Duodenal mucosa (tissue), 2 donors: ENCODE measurements around the gene ENTR1.
"Not testable (repeated sequence)": the region's sequence is repeated elsewhere in the genome, so short reads cannot be mapped to it uniquely, and the experiment has no call there.

Experiments used
- H3K27ac ChIP-seq: one replicate; pipeline ENCODE4 v1.7.0; 2013; ENCODE audit warnings: low read depth, low read length
- H3K27me3 ChIP-seq, 2 donors: one replicate each; pipeline ENCODE4 v1.7.0; 2013; ENCODE audit warnings: low read length in 2 of 2, control low read depth in 1 of 2; ENCODE audit not compliant: insufficient read depth in 2 of 2, control insufficient read depth in 1 of 2
- H3K36me3 ChIP-seq, 2 donors: one replicate each; pipeline ENCODE4 v1.7.0; 2013; ENCODE audit warnings: low read length in 2 of 2, control low read depth in 1 of 2; ENCODE audit not compliant: insufficient read depth in 2 of 2, control insufficient read depth in 1 of 2
- H3K4me1 ChIP-seq, 2 donors: one replicate each; pipeline ENCODE4 v1.7.0; 2013; ENCODE audit warnings: low read length in 2 of 2, control low read depth in 1 of 2; ENCODE audit not compliant: insufficient read depth in 2 of 2, control insufficient read depth in 1 of 2
- H3K4me3 ChIP-seq, 2 donors: one replicate each; pipeline ENCODE4 v1.7.0; 2013; ENCODE audit warnings: low read length in 2 of 2, low read depth in 1 of 2
- H3K9ac ChIP-seq, 2 donors: one replicate each; pipeline ENCODE4 v1.7.0; 2013; ENCODE audit warnings: low read length in 2 of 2, low read depth in 1 of 2
- H3K9me3 ChIP-seq, 2 donors: one replicate each; pipeline ENCODE4 v1.7.0; 2013; ENCODE audit warnings: low read length in 2 of 2, control low read depth in 1 of 2; ENCODE audit not compliant: control insufficient read depth in 1 of 2

The ENTR1 gene

DNA sequence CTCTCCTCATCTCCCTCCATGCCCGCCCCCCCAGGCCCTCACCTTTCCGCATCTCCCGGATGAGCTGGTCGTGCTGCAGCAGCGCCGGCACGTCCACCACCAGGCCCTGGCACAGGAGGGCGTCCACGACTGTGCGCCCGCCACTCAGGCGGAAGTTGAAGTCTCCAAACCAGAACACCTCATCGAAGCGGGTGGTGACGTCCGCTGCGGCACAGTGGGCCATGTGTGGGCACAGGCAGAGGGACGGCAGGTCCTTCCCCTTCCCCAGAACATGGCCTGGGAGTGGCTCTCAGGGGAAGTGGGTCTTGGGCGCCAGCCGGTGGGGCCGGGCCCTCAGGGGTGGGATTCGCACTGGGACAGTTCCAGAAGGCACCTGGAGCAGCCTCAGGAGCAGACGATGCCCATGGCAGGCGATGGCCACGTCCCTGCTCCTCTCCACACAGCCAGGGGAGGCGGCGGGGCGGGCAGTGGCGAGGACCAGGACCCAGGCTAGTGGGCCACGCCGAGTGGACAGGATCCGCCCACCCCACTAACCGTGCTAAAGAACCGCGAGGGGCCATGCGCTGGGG is 21.5 kb upstream of the ENTR1 start:
- Histone ChIP-seq H3K4me3 (no peak overlapping the region), H3K9me3 (no peaks in the 10 kb centered on the region), H3K27me3 (no peaks in the 10 kb centered on the region), H3K4me1 (peaks cover 0 to 2% of the 10 kb centered on the region in 2 donors), H3K36me3 (peaks cover 6 to 43% of the 10 kb centered on the region in 2 donors), H3K9ac (no peak overlapping the region), H3K27ac (no peak overlapping the region)

DNA sequence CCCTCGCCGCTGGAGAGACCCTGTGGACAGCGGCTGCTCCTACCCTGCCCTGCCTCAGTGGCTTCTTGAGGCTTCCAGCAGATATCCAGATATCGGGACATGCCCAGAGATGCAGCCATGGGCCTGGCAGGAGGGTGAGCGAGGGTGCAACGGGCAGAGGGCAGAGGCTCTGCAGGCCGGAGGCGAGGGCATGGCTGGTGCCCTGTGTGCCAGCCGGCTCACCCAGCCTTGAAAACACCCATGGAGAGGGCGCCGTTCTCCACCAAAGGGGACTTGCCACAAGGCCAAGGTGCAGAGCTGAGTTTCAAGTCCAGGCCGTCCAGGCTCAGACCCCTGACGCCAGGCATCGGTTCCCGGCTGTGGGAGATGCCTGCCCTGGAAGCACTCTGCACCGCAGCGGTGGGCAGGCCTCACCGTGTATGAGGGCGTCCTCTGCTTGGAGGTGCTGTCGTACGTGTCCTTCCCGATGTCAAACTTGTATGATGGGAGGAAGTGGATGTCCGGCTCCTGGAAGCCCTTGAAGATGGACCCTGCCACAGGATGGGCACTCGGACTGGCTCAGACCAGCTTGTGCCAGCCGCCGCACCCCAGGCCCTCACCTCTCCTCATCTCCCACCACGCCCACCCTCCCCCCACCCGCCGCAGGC is 20.3 kb upstream of the ENTR1 start:
- Histone ChIP-seq H3K9me3 (no peaks in the 10 kb centered on the region), H3K27ac (no peak overlapping the region), H3K4me1 (no peaks in the 10 kb centered on the region), H3K36me3 (peaks cover 8 to 39% of the 10 kb centered on the region in 2 donors), H3K27me3 (no peaks in the 10 kb centered on the region), H3K9ac (no peak overlapping the region), H3K4me3 (no peak overlapping the region)

DNA sequence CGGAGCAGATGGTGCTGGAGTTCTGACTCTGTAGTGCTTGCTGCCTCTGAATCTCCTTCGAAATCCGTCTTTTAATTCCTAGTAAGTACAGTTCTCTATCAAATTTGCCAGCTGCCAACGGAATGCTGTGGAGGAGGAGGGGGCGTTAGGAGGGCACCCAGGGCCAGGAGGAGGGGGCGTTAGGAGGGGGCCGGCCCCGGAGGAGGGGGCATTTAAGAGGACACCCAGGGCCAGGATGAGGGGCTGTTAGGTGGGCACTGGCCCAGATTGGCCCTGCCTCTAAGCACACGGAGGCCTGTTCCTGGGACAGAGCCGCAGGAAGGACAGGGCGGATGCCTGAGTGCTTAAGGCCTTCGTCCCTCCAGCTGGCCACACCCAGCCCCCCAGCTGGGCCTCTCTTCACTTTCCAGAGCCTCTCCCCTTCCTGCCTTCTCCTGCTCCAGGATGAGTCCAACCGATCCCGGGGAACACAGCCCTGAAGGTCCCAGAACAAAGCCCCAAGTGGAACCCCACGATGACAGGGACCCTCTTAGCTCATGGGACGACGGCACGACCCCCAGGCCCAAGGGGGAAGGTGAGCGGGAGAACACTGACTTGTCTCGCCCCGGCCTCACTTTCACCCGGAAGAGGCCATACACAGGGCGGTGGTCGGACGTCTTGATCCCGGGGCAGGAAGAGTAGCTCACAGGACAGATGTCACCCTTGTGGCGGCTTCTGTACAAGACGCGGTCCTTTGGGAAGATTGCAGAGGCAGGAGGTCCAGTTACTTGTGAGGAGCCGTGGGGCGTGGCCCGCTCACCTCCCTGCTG is 19.5 kb upstream of the ENTR1 start:
- Histone ChIP-seq H3K27ac (no peak overlapping the region), H3K36me3 (peaks cover 8 to 36% of the 10 kb centered on the region in 2 donors), H3K9ac (no peak overlapping the region), H3K4me3 (no peak overlapping the region), H3K4me1 (no peaks in the 10 kb centered on the region), H3K9me3 (no peaks in the 10 kb centered on the region), H3K27me3 (no peaks in the 10 kb centered on the region)

DNA sequence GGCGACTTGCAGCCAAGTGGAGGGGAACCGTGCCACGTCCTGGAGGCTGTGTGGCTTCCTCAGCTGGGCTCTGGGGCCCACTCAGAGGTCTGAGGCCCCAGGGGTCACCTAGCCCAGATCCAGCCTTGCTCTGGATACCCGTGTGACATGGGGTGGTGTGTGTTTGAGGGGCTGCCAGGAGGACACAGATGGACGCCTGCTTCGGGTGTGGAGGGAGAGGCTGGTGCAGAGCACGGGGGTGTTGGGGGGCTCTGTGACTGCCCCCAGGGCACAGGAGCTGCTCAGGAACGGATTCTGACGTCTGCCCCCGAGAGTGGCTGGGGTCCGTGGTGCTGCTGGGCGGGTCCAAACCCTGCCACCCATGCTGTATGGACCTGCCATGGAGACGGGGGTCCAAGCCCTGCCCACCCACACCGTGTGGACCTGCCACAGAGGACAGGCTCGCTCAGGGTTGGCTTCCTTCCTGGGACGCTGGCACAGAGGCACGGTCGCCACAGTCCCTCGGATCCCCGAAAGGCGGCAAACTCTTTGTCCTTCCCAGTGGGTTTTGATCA is 18.7 kb upstream of the ENTR1 start:
- Histone ChIP-seq H3K27ac (no peak overlapping the region), H3K27me3 (no peaks in the 10 kb centered on the region), H3K9ac (no peak overlapping the region), H3K4me3 (no peak overlapping the region), H3K4me1 (no peaks in the 10 kb centered on the region), H3K9me3 (no peaks in the 10 kb centered on the region), H3K36me3 (peaks cover 8 to 42% of the 10 kb centered on the region in 2 donors)

DNA sequence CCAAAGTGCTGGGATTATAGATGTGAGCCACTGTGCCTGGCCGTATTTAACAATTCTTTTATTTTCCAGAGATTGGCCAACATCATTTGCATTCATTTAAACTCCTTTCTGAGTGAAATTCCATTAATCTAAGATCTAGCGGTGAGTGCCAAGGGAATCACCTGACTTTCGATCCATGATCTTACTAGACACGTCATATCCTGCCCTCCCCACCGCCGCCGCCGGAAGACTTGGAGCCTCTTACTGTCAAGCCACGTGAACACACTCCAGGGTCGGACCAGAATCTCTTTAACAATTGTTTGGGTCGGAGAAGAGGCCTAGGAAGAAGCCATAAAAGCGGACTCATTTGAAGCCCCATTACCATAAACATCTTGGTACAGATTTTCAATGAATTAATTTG is 16.4 kb upstream of the ENTR1 start:
- Histone ChIP-seq H3K4me3 (no peak overlapping the region), H3K4me1 (no peaks in the 10 kb centered on the region), H3K9me3 (no peaks in the 10 kb centered on the region), H3K9ac (no peak overlapping the region), H3K27ac (no peak overlapping the region), H3K36me3 (peaks cover 29 to 52% of the 10 kb centered on the region in 2 donors), H3K27me3 (no peaks in the 10 kb centered on the region)

DNA sequence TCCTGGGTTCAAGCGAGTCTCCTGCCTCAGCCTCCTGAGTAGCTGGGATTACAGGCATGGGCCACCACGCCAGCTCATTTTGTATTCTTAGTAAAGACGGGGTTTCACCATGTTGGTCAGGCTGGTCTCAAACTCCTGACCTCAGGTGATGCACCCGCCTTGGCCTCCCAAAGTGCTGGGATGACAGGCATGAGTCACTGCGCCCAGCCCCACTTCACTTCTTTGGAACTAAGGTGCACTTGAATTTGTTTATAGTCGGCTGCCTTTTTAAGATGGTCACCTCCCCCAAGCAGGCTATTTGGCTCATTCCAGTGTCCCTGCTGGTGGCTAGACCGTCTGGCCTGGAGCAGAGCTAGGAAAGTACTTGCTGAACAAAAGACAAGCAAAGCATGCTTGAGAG is 15.0 kb upstream of the ENTR1 start:
- peaks cover 27 to 56% of the 10 kb centered on the region in 2 donors for H3K36me3 ChIP-seq
- H3K9ac ChIP-seq, H3K27ac ChIP-seq, H3K9me3 ChIP-seq, H3K4me3 ChIP-seq, H3K4me1 ChIP-seq, H3K27me3 ChIP-seq: not testable (repeated sequence)

DNA sequence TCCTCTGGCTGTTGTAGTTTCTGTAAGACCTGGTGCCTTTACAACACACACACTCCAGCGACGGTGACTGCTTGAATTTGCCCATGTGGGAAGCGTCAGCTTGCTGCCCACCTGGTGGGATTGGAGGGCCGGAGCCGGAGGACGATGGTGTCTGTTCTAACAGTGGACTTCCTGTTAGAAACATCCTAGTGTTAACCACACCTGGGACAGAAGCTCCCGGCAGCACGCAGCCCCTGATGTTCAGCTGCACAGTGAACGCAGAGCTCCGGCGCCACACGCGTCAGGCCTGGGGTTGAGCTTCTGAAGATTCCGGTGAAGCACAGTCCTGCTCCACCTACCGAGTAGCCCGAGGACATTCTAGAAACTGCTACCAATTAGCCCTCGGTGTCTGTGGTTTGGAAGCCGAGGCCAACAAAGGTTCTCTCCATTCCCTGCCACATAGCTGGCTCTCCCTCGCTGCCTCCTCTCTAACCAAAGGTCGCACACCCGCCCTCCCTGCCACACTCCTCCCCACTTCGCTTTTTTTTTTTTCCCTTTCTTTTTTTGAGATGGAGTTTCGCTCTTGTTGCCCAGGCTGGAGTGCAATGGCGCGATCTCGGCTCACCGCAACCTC is 14.4 kb upstream of the ENTR1 start:
- Histone ChIP-seq H3K27me3 (no peaks in the 10 kb centered on the region), H3K9me3 (no peaks in the 10 kb centered on the region), H3K27ac (no peak overlapping the region), H3K36me3 (peaks cover 25 to 55% of the 10 kb centered on the region in 2 donors), H3K4me3 (no peak overlapping the region), H3K9ac (no peak overlapping the region), H3K4me1 (no peaks in the 10 kb centered on the region)

DNA sequence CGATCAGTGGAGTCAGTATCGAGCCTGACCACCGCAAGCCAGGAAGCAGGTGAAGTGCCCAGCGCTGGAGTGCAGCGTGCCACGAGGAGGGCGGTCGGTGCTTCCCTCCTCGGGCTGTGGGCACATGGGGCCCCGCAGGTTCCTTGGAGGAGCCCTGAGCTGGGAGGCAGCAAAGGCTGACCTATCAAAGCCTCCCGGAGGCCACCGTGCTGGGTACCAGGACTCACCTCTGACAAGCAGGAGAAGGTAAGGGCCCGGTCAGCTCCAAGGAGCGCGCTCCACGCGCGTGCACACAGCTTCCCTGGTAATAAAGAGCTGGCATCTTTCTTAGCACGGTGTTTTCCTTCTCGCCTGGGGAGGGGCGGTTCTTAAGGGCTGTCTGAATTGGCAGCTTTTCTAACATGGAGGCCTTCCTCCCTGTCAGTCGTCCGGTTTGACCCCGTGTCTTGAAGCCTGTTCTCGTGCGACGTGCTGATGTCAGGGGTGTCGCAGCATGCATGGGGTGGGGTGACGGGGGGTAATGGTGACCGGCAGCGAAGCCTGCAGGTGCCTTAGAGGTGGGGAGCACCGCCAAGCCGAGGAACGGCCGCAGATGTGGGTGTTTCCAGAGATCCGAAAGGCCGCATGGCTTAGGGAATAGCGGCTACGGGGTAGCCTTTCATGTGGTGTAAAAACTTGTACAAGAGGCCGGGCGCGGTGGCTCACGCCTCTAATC is 13.2 kb upstream of the ENTR1 start:
- H3K27ac ChIP-seq = no peak overlapping the region
- H3K4me3 ChIP-seq = no peak overlapping the region
- H3K9ac ChIP-seq = no peak overlapping the region
- no peaks in the 10 kb centered on the region for H3K9me3 ChIP-seq
- H3K27me3 ChIP-seq = no peaks in the 10 kb centered on the region
- peaks cover 34 to 55% of the 10 kb centered on the region in 2 donors for H3K36me3 ChIP-seq
- no peaks in the 10 kb centered on the region for H3K4me1 ChIP-seq

DNA sequence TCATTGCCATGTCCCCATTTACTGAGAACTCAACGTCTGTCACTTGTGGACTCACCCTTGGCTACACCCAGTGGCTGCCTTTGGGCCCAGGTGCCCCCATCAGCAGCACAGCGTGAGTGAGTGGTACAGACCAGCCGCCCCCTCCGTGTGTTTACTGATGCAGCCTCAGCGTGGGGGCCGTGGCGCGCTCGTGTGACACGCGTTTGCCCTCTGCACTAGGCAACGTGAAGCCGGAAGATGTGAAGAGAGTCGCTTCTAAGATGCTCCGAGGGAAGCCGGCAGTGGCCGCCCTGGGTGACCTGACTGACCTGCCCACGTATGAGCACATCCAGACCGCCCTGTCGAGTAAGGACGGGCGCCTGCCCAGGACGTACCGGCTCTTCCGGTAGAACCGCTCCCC is 12.5 kb upstream of the ENTR1 start:
- H3K27ac ChIP-seq = no peak overlapping the region
- no peaks in the 10 kb centered on the region for H3K4me1 ChIP-seq
- H3K9me3 ChIP-seq = no peaks in the 10 kb centered on the region
- no peak overlapping the region for H3K9ac ChIP-seq
- H3K27me3 ChIP-seq = no peaks in the 10 kb centered on the region
- peaks cover 40 to 62% of the 10 kb centered on the region in 2 donors for H3K36me3 ChIP-seq
- H3K4me3 ChIP-seq = no peak overlapping the region
